ENCODE data around the gene CASP6. TPM values are rescaled to one million over a fixed set of nuclear protein-coding genes. Genes with fewer than 3 reads are reported as not detected.

CASP6 gene
- polyA plus RNA-seq, 3 donors = 37.2 to 45.4 (median 37.4) TPM

DNA sequence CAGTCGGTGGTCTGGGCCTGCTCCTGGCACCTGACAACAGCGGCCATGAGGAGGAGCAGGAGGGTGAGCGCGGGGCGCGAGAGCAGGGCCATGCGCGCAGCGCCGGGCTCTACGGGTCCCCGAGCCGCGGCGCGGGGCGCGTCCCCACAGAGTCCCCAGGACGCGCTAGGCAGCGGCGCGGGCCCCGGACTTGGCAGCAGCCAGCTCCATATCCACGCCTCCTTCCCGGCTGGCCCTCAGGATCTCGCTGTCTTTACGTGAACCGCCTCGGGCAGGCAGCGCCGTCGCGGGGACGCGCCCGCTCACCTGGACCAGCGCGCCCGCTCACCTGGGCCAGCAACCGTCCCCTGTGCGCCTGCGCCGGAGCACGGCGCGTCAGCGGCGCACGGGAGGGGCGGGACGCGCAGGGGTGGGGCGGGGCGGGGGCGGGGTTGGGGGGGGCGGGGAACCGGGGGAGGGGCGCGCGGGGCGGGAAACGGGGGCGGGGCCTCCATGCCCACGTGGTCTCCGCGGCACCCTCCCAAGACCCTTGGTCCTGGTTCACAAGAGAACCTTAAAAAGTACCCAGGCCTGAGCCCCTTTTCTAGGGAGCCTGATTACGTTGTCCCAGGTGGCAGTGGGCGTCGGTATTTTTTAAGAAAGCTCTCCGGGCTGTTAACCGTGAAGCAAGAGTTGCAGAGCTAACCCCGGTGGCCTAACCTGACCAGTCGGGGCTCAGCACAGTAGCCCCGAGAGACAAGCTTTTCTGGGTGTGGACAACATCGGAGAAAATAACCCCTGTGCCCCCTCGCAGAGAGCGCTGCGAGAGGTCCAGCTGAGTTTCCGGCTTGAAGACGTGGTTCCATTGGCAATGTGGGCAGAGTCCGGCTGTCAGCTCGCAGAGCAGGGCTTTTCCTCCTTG, 26.7 kb upstream of the CASP6 start, which contains the start of gene PLA2G12A:
PLA2G12A (minus strand) TSS at position 353 of the 901 bp plus-strand sequence; CDS start at position 92, 261 bp downstream.
- DNase-seq (ENCODE audit: extremely low read depth in 1 of 11, low read depth in 9 of 11, low spot score in 4 of 11) = peak; percentile 55 to 73 (median 67)

DNA sequence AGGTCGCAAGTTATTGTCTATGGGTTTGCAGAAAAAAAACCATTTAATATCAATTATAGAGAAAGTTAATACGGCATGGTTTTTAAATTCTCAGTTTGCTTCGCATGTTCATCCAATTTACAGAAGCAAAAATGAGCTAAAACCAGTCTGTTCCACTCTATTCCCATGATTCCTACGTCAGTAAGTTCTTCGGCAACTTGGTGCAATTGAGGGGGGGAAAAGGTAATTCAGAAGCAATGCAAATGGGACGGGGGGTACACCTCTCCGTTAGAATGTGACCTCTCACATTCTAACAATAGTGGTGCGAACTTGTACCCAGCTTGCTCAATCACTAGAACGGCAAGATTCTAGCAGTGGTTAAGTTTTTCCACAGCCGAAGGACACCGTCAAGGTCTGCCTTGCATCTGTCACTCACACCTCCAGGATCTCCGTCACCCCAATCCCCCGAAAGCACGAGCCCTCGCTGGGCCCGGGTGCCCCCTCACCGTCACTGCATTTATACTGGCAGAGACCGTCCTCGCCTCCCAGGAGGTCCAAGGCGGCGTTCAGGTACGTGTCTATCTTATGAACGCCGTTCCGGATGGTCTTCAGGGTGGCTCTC, 26.0 kb upstream of the CASP6 start:
- DNase-seq (ENCODE audit: extremely low read depth in 1 of 11, low read depth in 9 of 11, low spot score in 4 of 11) = peak in 4 of 11 donors; percentile 11 to 31 (median 18)

DNA sequence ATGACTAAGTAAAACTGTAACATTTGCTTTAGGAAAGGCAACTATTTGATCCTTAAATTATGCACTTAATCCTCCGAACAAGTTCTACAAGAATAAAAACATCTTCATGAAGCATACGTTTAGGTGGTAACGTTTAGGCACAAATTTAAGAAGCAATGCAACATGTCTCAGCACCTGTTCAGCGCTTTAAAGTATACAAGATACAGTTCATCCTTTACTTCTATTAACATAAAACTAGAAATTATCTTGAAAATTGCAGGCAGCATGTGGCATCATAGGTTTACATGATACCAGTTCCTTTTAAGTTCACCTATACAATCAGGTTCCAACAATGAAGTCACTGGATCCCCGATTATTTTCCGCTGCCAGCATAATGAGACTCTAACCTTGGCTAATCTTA, 25.1 kb upstream of the CASP6 start:
- no peak for DNase-seq (ENCODE audit: extremely low read depth in 1 of 11, low read depth in 9 of 11, low spot score in 4 of 11)

DNA sequence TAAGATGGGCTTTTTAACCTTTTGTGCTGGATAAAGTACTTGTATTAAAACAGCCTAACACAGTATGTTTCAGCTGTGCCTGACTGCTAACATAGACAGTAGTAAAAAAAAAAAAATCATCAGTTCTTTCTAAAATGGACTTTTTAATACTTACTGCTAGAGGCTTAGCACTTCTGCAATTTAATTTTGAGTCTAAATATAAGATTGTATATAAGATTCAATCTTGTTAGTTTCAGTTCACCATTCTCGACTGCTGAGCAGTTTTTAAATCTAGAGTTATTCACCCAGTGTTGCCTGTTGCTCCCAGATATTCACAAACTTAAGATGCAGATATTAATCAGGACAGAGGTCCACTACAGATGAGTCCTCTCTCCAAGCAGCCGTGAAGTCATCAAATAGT, 19.9 kb upstream of the CASP6 start:
- DNase-seq (ENCODE audit: extremely low read depth in 1 of 11, low read depth in 9 of 11, low spot score in 4 of 11) = no peak

DNA sequence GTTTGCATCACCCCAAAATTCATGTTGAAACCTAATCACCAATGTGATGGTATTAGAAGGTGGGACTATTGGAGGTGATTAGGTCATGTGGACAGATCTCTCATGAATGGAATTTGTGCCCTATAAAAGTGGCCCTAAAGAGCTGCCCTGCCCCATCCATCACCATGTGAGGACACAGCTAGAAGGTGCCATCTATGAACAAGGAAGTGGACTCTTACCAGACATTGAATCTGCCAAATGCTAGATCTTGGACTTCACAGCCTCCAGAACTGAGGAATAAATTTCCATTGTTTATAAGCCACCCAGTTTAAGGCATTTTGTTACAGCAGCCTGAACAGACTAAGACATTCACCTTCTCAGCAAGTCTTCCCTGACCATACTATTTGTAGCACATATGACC, 19.1 kb upstream of the CASP6 start:
- DNase-seq (ENCODE audit: extremely low read depth in 1 of 11, low read depth in 9 of 11, low spot score in 4 of 11) = no peak

DNA sequence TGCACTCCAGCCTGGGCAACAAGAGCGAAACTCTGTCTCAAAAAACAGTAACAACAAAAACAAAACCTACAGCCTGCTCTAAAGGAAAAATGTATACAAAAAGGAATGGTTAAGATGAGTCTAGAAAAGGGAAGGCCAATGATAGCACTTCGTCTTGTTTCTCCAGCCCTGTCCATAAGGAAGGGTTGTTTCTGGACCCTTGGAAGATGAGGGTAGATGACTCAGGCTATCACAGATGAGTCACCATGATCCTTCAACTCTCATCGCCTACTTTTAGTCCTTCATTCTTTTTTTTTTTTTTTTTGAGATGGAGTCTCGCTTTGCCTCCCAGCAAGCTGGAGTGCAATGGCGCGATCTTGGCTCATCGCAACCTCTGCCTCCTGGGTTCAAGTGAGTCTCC, 17.8 kb upstream of the CASP6 start:
- no peak for DNase-seq (ENCODE audit: extremely low read depth in 1 of 11, low read depth in 9 of 11, low spot score in 4 of 11)

DNA sequence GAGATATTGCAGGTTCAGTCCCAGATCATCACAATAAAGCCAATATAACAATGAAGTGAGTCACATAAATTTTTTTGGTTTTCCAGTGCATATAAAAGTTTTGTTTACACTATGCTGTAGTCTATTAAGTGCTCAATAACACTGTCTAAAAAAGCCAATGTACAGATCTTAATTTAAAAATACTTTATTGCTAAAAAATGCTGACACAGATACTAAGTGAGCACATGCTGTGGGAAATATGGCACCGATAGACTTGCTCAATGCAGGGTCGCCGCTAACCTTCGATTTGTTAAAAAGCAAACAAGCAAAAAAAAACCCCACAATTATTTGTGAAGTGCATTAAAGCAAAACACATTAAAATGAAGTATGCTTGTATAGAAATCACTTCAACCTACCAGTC, 16.4 kb upstream of the CASP6 start:
- DNase-seq (ENCODE audit: extremely low read depth in 1 of 11, low read depth in 9 of 11, low spot score in 4 of 11) = no peak

DNA sequence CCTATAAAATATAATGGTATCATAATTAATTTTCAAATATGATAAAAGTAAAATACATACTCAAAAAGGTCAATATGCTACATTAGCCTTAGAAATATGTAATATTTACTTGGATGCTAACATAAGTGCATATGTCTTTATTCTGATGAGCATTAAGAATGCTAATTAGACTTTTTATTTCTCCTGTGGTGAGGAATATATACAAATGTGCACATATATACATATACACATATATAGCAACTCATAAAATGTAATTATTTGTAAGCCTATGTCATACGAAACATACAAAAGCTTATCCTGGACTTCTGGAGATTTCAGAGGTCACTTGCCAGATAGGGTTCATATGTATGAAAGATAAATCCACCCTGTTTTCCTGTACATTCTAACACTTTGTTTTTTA, 15.5 kb upstream of the CASP6 start:
- DNase-seq (ENCODE audit: extremely low read depth in 1 of 11, low read depth in 9 of 11, low spot score in 4 of 11) = no peak

DNA sequence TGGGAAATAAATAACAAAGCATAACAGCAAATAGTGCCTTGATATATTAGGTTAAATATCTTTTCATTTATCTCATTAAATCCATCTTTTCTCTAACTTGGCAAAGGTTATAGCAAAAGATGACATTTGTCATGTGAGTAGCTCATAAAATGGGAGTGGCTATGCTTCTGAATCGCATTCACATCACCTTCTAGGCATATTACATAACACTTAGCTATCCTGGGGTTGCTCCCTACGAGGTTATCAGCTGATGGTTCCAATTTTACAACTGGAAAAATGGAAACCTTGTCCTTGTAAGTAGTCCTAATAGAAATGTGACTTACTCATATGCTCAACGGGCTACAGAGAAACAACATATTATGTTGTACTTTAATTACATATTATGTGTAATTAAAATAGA, 10.3 kb upstream of the CASP6 start:
- no peak for DNase-seq (ENCODE audit: extremely low read depth in 1 of 11, low read depth in 9 of 11, low spot score in 4 of 11)

DNA sequence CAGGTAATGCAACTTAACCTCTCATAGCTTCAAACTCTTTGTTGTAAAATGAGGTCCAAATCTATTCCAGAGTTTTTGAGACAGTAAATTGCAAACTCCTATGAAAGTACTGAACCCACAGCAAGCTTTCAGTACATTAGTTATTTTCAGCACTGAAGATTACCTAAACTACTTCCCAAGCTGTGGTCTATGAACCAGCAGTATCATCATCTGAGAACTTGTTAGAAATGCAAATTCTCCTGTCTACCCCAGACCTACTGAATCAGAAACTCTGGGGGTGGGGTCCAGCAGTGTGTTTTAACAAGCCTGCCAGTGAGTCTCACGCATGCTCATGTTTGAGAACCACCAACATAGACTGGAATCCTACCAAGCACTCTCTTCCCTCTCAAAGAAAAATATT, 5.7 kb upstream of the CASP6 start:
- no peak for DNase-seq (ENCODE audit: extremely low read depth in 1 of 11, low read depth in 9 of 11, low spot score in 4 of 11)

DNA sequence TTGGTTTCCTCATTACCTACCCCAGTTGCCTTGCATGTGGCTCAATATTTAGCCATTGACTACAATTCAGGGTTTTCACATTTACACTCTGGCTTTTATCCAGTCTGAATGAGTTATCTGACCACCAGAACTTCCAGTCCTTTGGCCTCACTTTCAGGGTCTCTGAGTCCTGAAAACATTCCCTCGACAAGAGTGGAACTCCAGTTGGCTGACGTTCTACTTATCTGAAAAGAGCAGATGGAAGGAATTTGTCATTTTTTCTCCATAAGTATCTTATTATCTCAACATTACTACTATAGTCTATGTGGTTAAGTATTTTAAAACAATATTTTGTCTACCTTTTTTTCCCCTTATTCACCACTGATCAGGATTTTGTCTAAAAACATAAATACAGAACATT, 5.2 kb upstream of the CASP6 start:
- no peak for DNase-seq (ENCODE audit: extremely low read depth in 1 of 11, low read depth in 9 of 11, low spot score in 4 of 11)

DNA sequence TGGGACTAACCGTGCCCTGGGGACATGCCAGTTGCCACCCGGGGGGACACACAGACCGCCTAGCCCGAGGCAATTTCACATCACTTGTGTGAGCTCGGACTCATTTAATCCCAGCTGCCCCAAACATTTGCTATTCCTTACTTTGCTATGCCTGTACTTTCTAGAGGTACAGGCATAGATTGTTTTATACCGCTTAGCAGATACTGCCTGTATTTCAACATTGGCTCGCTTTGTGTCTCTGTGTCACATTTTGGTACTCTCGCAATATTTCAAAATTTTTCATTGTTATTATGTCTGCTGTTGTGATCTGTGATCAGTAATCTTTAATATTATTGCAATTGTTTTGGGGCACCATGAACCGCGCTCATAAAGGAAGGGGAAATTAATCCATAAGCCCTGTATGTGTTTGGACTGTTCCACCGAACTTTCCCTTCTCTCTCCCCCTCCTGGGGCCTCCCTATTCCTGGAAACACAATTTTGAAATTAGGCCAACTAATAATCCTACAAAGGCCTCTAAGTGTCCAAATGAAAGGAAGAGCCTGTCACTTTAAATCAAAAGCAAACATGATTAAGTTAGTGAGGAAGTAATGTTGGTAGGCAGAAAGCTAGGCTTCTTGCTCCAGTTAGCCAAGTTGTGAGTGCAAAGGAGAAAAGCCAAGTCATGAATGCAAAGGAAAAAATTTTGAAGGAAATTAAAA, 568 bp upstream of the CASP6 start:
- DNase-seq (ENCODE audit: extremely low read depth in 1 of 11, low read depth in 9 of 11, low spot score in 4 of 11) = peak in 3 of 11 donors; percentile 18 to 65 (median 38)

DNA sequence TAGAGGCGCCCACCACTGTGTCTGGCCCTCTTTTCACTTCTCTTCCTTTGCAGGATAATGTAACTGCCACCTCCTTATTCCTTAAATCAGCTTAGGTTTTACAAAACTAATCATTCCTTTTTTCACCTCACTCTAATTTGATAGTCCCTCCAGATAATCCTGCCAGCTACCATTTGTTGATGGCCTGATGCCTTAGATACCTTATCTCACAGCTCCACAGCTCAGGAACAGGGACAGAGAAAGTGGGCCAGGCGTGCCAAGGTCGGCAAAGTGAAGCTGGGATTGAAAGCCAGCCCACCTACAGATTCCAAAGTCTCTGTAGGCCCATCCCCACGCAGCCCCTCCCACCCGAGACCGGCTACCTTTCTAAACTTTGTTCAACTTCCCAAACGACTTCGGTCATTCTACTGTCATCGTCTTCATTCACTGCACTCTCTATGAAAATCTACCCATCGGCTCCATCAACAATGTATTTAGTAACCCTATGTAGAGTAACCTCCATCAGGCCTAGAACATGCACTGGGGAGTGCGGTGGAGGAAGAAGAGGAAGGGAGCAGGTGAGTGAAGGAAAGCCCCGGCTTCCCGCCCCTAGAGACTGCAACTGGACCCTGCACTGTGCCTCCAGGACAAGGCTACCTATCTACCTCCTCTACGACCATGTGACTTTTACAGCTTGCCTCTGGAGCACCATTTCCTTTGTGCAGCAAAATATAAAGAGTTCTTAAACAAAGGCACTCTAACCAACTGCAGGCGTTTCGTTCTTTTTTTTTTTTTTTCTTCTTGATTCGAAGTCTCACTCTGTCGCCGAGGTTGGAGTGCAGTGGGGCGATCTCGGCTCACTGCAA, 1.5 kb downstream of the CASP6 start:
- DNase-seq (ENCODE audit: extremely low read depth in 1 of 11, low read depth in 9 of 11, low spot score in 4 of 11) = peak in 7 of 11 donors; percentile 8 to 15 (median 13)

DNA sequence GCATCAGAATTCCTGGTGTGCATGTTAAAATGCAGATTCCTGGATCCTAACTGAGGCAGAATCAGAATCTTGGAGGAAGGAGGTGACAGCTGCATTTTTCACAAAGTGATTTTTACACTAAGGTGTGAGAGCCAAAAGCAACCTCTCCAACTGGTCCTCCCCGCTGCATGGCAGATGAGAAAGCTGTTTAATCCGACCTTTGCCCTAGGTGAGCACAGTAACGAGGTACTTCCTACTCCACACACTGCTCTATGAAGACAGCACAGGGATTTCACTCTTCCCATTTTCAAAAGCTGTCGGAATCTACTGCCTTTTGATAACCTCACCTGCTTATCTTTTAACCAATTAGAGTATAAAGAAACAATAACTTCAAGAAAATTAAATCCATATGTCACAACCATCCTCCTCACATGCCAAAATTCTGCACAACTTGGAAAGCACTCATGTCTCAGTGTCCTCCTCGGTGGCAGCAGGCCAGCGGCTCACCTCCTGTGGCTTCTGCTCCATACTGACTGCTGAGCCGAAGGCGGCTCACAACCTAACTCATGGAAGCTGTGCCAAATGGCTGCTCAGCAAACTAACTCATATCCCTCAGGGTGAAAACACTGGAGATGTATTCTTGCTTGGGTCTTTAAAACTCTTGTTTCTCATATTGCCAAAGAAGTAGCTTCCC, 3.6 kb downstream of the CASP6 start:
- DNase-seq (ENCODE audit: extremely low read depth in 1 of 11, low read depth in 9 of 11, low spot score in 4 of 11) = no peak

DNA sequence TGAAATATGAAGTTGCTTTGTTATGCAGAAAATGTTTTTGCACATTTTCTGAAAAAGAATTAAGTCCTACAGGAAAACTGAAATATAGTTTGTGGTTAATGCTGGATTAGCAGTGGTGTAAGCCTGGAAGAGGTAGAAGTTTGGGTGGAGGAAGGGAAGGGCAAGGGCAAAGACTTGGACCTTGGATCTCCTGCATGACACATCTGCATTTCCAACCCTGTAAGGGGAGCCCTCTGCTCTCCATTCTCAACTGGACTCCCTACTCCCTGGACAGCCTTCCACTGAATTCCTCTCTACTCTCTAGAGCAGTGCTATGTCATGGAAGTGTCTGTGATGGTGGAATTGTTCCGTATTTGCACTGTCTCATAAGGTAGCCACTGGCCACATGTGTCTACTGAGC, 4.6 kb downstream of the CASP6 start:
- DNase-seq (ENCODE audit: extremely low read depth in 1 of 11, low read depth in 9 of 11, low spot score in 4 of 11) = no peak

DNA sequence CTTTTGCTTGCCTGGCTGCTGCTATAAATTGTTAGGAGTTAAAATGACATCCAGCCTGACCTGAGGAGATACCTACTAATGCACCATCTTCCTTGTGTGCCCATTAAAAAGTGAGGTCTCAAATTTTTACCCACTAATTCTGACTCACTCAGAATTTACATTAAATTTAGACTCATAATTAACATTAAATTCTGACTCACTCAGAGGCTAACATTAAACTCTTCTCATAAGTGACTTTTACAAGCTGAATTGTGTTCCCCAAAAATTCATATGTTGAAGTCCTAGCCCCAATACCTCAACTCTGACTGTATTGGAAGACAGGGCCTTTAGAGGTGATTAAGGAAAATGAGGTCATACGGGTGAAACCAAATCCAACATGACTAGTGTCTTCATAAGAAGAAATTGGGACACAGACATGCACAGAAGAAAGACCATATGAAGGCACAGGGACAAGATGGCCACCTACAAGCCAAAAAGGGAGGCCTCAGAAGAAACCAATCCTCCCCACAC, 11.8 kb downstream of the CASP6 start:
- no peak for DNase-seq (ENCODE audit: extremely low read depth in 1 of 11, low read depth in 9 of 11, low spot score in 4 of 11)

DNA sequence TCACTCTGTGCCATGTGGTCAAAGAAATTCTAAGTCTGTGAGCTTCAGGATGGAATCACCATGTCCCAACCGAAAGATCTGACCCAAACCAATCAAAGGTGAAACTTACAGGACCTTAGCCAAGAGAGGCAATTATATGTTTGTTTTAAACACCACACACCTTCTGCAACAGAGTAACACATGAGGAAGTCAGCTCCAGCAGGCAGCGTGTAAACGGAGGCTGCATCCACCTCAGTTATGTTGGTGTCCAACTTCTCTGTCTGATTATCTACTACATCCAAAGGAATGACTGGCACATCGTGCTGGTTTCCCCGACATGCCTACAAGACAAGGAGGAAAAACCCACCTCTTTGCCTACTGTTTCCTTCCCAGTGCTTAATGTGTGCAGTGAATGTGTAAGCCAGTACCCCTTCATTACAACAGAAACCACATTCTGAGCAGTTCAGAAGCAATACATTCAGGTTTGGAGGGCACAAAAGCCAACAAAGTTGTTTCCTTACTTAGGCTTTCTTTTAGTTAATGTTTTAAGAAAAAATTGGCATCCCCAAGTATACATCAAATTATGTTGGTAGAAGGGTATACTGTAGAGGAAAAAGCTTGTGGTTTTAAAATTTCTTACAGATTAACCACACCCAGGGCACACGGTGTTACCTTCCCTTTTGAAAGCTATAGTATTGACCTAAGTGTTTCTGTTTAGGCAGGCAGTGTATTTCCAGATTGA, 12.4 kb downstream of the CASP6 start:
- DNase-seq (ENCODE audit: extremely low read depth in 1 of 11, low read depth in 9 of 11, low spot score in 4 of 11) = no peak

DNA sequence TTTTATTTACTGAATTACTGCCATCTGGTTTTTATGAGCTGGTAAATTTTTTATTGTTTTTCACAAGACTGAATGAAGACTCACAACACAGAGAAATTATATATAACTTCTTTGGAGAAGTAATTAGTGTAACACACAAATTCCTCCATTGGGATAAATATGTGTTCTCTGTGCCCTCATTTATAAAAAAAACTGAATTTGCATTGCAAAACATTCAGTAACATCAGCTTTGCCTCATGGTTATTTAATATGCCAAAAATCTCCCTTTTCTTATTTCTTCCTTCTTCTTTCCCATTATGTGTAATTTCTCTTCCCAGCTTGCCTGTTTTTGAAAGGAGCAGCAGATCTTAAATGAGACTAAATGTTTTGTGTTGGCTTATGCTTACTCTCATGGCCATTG, 18.5 kb downstream of the CASP6 start:
- DNase-seq (ENCODE audit: extremely low read depth in 1 of 11, low read depth in 9 of 11, low spot score in 4 of 11) = no peak
